ENCODE results near the gene PDCD2L. TPM values are rescaled to one million over a fixed set of nuclear protein-coding genes. Genes with fewer than 3 reads are reported as not detected.

The PDCD2L gene
- total RNA-seq, 1 donor from 2014 or later, result 10.8 TPM

DNA sequence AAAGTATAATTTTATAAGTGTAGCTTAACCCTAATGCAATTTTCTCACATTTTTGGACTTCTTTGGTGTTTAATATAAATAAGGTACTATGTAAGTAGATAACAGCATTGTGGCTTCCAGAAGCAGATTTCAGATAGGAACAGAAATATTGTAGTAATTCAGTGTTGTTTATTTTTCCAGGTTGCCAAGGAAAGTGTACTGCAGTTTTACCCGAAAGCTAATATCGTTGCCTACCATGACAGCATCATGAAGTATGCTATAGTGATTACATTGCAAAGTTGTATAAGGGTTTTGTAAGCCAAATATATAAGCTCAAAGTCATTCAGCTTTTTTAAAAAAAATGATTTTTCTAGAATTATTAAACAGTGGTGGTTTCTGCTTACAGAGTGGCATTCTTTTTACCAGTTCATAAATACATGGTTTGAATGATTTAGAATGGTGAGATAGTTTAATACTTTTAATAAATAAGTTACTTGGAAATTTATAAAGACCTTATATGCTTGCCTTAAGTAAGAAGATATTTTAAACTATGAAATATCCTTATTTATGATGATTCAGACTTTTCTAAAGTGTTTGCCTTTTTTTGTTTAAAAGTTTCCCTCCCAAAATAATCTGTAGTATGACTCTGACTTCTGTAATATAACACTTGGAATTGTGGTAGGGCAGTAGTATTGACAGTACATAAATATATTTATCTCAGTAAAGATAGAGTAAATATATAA, 27.6 kb downstream of the PDCD2L start:
- Histone ChIP-seq H3K4me3 (no peak overlapping the region), H3K27me3 (no peaks in the 10 kb centered on the region), H3K36me3 (peaks cover 0 to 30% of the 10 kb centered on the region in 2 donors), H3K4me1 (peaks cover 51% of the 10 kb centered on the region), H3K9me3 (no peaks in the 10 kb centered on the region), H3K27ac (peak overlapping the region; percentile 73)
- intact Hi-C loops (cut with DNase I), result loop anchor here (5.0 kb wide), 1 partner anchor 45 kb away; no protein-coding TSS in a partner anchor
- TF ChIP-seq POLR2A (IDR thresholded peaks at IDR 0.05) (no peak), CTCF (IDR thresholded peaks at IDR 0.05) (no peak), POLR2AphosphoS5 (IDR thresholded peaks at IDR 0.05; ENCODE audit: insufficient read depth in 1 of 2, low read depth in 1 of 2) (no peak)
- no peak for DNase-seq (ENCODE audit: extremely low spot score in 2 of 2)

DNA sequence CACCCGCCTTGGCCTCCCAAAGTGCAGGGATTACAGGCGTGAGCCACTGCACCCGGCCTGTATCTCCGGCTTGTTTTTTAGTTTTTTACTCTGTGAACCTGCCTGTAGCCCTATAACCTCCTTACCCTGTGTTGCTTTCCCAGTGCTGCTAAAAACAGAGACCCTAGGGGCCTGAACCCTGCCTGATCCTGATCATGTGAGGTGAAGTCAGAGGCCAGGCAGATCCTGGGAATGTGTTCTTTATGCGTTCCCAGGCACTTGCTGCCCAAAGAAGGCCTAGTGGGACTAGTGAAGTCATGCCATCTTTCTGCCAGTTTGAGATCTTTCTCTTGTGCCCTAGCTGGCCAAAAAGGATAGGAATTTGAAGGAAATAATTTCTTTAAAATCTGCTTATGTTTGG, 28.6 kb downstream of the PDCD2L start:
- TF ChIP-seq CTCF (IDR thresholded peaks at IDR 0.05) (no peak), POLR2AphosphoS5 (IDR thresholded peaks at IDR 0.05; ENCODE audit: insufficient read depth in 1 of 2, low read depth in 1 of 2) (peak in 1 of 2 donors; percentile 44), POLR2A (IDR thresholded peaks at IDR 0.05) (no peak)
- Histone ChIP-seq H3K27me3 (no peaks in the 10 kb centered on the region), H3K4me3 (no peak overlapping the region), H3K36me3 (peaks cover 0 to 40% of the 10 kb centered on the region in 2 donors), H3K9me3 (no peaks in the 10 kb centered on the region), H3K4me1 (peaks cover 44% of the 10 kb centered on the region), H3K27ac (peak overlapping the region; percentile 78)
- DNase-seq (ENCODE audit: extremely low spot score in 2 of 2), result no peak
- intact Hi-C loops (cut with DNase I), result loop anchor here (5.0 kb wide), 1 partner anchor 45 kb away; no protein-coding TSS in a partner anchor

DNA sequence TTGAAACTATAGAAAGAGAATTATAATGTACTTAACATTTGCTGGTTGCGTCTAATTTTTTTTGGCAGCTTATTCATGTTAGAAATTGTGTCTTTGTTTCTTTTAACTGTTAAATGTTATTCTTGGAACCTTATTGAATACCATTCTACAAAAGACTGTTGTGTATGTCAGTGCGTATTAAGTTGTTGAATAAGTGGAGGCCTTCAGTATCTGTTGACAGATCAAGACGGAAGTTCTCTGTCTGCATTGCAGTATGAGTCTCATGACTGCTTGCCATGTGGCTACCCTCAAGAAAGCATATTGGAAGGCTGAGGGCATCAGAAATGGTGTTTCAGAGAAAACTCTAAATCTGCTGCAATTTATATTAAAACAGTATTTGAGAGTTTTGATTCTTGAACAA, 32.5 kb downstream of the PDCD2L start:
- H3K4me1 ChIP-seq, result peaks cover 14% of the 10 kb centered on the region
- H3K36me3 ChIP-seq, result peaks cover 0 to 66% of the 10 kb centered on the region in 2 donors
- no peak for TF ChIP-seq CTCF (IDR thresholded peaks at IDR 0.05)
- TF ChIP-seq POLR2A (IDR thresholded peaks at IDR 0.05), result no peak
- TF ChIP-seq POLR2AphosphoS5 (IDR thresholded peaks at IDR 0.05; ENCODE audit: insufficient read depth in 1 of 2, low read depth in 1 of 2), result no peak
- no peak overlapping the region for H3K27ac ChIP-seq
- H3K27me3 ChIP-seq, result no peaks in the 10 kb centered on the region
- no peak overlapping the region for H3K4me3 ChIP-seq
- intact Hi-C loops (cut with DNase I), result no loop called here
- no peaks in the 10 kb centered on the region for H3K9me3 ChIP-seq
- DNase-seq (ENCODE audit: extremely low spot score in 2 of 2), result no peak

GRCh38 chr19:34448191-34448590, 44.0 kb downstream of the PDCD2L start:
- intact Hi-C loops (cut with DNase I), result no loop called here
- H3K9me3 ChIP-seq, result no peaks in the 10 kb centered on the region
- H3K4me1 ChIP-seq, result no peaks in the 10 kb centered on the region
- H3K27me3 ChIP-seq, result no peaks in the 10 kb centered on the region
- TF ChIP-seq POLR2AphosphoS5 (IDR thresholded peaks at IDR 0.05; ENCODE audit: insufficient read depth in 1 of 2, low read depth in 1 of 2) (no peak), POLR2A (IDR thresholded peaks at IDR 0.05) (no peak), CTCF (IDR thresholded peaks at IDR 0.05) (no peak)
- no peak for DNase-seq (ENCODE audit: extremely low spot score in 2 of 2)
- H3K36me3 ChIP-seq, result peaks cover 0 to 90% of the 10 kb centered on the region in 2 donors
- H3K27ac ChIP-seq, result no peak overlapping the region
- no peak overlapping the region for H3K4me3 ChIP-seq

- intact Hi-C loops (cut with DNase I), result no loop called here
- peaks cover 0 to 82% of the 10 kb centered on the region in 2 donors for H3K36me3 ChIP-seq
- H3K27ac ChIP-seq, result no peak overlapping the region
- no peak for TF ChIP-seq POLR2AphosphoS5 (IDR thresholded peaks at IDR 0.05; ENCODE audit: insufficient read depth in 1 of 2, low read depth in 1 of 2)
- no peak for TF ChIP-seq POLR2A (IDR thresholded peaks at IDR 0.05)
- TF ChIP-seq CTCF (IDR thresholded peaks at IDR 0.05), result no peak
- no peaks in the 10 kb centered on the region for H3K27me3 ChIP-seq
- H3K4me3 ChIP-seq, result no peak overlapping the region
- H3K4me1 ChIP-seq, result no peaks in the 10 kb centered on the region
- no peaks in the 10 kb centered on the region for H3K9me3 ChIP-seq
- no peak for DNase-seq (ENCODE audit: extremely low spot score in 2 of 2)
Observed at GRCh38 chr19:34452723-34453122, 48.5 kb downstream of the PDCD2L start.

All from vagina (tissue), 2 donors.